H1 (cell line): ENCODE data around the gene RPRD2. TPM values are rescaled to one million over a fixed set of nuclear protein-coding genes. Genes with fewer than 3 reads are reported as not detected.

Experiments used
- polyA plus RNA-seq, 7 experiments: library from polyadenylated mRNA; depleted of rRNA in 3 of 7; stranded (reverse) in 5 of 7; unstranded in 2 of 7; fragments of >200 nt in 5 of 7; fragments of 200-250 nt in 2 of 7; gene quantifications; 1 replicate in 5 of 7; 2 replicates in 1 of 7; 4 replicates in 1 of 7; pipeline versions ENCODE4 v1.2.1 to v1.2.3, GENCODE V29; 2011 to 2013; ENCODE audit warnings: missing spikeins in 2 of 7, mixed read lengths in 2 of 7
- total RNA-seq: library from RNA; stranded (reverse); fragmentation: NEBNext Ultra II Directional; extraction: Animal tissue kit (Norgen Biotek cat#: 25700); gene quantifications from 2 replicates; pipeline ENCODE4 v1.2.1, GENCODE V29; 2021
- TF ChIP-seq, protein P1 (sequence below): fragments of 300-600 bp; sonication (generic); IDR thresholded peaks from 2 replicates; pipeline ENCODE4 v1.7.1; 2012; ENCODE audit warnings: low read length, moderate library complexity, mild to moderate bottlenecking, inconsistent platforms; ENCODE audit not compliant: insufficient replicate concordance

Gene RPRD2
- total and polyA plus RNA-seq, 2 of the 8 experiments (the other 6 are each of a cell fraction or from before 2014, with no cell fraction given) = 14.4 to 32.4 TPM

DNA sequence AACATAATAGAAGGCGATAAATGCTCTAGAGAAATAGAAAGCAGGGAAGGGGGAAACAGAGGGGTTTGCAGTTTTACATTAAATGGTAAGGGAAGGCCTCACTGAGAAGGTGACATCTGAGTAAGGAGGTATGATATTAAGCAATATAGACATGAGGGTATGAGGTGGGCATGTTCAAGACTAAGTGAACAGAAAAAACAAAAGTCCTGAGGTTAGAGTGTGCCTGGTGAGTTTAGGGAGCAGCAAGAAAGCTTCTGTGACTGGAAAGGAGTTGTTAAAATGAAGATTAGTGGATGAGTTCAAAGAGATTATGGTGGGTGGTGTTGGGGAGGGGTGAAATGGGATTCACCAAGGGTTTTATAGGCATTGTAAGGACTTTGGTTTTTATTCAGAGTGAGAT, 8.6 kb downstream of the RPRD2 start (continued):
- TF ChIP-seq, protein P1, sequence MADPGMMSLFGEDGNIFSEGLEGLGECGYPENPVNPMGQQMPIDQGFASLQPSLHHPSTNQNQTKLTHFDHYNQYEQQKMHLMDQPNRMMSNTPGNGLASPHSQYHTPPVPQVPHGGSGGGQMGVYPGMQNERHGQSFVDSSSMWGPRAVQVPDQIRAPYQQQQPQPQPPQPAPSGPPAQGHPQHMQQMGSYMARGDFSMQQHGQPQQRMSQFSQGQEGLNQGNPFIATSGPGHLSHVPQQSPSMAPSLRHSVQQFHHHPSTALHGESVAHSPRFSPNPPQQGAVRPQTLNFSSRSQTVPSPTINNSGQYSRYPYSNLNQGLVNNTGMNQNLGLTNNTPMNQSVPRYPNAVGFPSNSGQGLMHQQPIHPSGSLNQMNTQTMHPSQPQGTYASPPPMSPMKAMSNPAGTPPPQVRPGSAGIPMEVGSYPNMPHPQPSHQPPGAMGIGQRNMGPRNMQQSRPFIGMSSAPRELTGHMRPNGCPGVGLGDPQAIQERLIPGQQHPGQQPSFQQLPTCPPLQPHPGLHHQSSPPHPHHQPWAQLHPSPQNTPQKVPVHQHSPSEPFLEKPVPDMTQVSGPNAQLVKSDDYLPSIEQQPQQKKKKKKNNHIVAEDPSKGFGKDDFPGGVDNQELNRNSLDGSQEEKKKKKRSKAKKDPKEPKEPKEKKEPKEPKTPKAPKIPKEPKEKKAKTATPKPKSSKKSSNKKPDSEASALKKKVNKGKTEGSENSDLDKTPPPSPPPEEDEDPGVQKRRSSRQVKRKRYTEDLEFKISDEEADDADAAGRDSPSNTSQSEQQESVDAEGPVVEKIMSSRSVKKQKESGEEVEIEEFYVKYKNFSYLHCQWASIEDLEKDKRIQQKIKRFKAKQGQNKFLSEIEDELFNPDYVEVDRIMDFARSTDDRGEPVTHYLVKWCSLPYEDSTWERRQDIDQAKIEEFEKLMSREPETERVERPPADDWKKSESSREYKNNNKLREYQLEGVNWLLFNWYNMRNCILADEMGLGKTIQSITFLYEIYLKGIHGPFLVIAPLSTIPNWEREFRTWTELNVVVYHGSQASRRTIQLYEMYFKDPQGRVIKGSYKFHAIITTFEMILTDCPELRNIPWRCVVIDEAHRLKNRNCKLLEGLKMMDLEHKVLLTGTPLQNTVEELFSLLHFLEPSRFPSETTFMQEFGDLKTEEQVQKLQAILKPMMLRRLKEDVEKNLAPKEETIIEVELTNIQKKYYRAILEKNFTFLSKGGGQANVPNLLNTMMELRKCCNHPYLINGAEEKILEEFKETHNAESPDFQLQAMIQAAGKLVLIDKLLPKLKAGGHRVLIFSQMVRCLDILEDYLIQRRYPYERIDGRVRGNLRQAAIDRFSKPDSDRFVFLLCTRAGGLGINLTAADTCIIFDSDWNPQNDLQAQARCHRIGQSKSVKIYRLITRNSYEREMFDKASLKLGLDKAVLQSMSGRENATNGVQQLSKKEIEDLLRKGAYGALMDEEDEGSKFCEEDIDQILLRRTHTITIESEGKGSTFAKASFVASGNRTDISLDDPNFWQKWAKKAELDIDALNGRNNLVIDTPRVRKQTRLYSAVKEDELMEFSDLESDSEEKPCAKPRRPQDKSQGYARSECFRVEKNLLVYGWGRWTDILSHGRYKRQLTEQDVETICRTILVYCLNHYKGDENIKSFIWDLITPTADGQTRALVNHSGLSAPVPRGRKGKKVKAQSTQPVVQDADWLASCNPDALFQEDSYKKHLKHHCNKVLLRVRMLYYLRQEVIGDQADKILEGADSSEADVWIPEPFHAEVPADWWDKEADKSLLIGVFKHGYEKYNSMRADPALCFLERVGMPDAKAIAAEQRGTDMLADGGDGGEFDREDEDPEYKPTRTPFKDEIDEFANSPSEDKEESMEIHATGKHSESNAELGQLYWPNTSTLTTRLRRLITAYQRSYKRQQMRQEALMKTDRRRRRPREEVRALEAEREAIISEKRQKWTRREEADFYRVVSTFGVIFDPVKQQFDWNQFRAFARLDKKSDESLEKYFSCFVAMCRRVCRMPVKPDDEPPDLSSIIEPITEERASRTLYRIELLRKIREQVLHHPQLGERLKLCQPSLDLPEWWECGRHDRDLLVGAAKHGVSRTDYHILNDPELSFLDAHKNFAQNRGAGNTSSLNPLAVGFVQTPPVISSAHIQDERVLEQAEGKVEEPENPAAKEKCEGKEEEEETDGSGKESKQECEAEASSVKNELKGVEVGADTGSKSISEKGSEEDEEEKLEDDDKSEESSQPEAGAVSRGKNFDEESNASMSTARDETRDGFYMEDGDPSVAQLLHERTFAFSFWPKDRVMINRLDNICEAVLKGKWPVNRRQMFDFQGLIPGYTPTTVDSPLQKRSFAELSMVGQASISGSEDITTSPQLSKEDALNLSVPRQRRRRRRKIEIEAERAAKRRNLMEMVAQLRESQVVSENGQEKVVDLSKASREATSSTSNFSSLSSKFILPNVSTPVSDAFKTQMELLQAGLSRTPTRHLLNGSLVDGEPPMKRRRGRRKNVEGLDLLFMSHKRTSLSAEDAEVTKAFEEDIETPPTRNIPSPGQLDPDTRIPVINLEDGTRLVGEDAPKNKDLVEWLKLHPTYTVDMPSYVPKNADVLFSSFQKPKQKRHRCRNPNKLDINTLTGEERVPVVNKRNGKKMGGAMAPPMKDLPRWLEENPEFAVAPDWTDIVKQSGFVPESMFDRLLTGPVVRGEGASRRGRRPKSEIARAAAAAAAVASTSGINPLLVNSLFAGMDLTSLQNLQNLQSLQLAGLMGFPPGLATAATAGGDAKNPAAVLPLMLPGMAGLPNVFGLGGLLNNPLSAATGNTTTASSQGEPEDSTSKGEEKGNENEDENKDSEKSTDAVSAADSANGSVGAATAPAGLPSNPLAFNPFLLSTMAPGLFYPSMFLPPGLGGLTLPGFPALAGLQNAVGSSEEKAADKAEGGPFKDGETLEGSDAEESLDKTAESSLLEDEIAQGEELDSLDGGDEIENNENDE = no peak
